Measurements from ENCODE around the gene SEPTIN10.

- no peak for TF ChIP-seq CTCF (IDR thresholded peaks at IDR 0.05)
- TF ChIP-seq POLR2AphosphoS5 (IDR thresholded peaks at IDR 0.05; ENCODE audit: low read depth, low read length), result no peak
- TF ChIP-seq TCF7L2 (IDR thresholded peaks at IDR 0.05; ENCODE audit: low read depth, low read length), result no peak
- no peak for TF ChIP-seq SIN3A (IDR thresholded peaks at IDR 0.05; ENCODE audit: borderline replicate concordance, insufficient read depth, low read depth, low read length)
Observed at GRCh38 chr2:109531896-109532727, 81.7 kb downstream of the SEPTIN10 start.
